Measurements from ENCODE around the gene SOSTDC1. TPM values are rescaled to one million over a fixed set of nuclear protein-coding genes. Genes with fewer than 3 reads are reported as not detected.

SOSTDC1 gene
- total RNA-seq, 2 experiments from 2014 or later = not detected

DNA sequence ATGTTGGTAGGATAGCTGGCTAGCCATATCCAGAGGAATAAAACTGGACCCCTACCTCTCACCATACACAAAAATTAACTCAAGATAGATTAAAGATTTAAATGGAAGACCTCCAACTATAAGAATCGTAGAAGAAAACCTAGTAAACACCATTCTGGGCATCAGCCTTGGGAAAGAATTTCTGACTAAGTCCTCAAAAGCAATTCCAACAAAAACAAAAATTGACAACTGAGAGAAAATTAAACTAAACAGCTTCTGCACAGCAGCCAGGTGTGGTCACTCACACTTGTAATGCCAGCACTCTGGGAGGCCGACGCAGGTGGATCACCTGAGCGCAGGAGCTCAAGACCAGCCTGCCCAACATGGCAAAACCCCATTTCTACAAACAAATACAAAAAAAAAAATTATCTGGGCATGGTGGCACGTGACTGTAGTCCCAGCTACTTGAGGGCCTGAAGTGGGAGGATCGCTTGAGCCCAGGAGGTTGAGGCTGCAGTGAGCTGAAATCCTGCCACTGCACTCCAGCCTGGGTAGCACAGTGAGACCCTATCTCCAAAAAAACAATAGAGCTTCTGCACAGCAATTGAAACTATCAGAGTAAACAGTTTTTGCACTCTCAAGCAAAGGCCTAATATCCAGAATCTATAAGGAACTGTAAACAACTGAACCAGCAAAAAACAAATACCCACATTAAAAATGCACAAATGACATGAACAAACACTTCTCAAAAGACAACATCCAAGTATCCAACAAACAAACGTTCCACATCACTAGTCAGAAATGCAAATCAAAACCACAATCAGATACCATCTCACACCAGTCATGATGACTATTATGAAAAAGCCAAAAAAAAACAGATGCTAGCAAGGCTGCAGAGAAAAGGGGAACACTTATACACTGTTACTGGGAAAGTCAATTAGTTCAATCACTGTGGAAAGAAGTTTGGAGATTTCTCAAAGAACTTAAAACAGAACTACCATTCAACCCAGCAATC, 49.0 kb downstream of the SOSTDC1 start:
- no peak overlapping the region for H3K27ac Mint-ChIP-seq
- H3K9me3 Mint-ChIP-seq (ENCODE audit: insufficient read depth) = peaks cover 4% of the 10 kb centered on the region
- no peak for DNase-seq
- POLR2A ChIA-PET = no interaction called here
- H3K36me3 Mint-ChIP-seq (ENCODE audit: low read depth) = peaks cover 10% of the 10 kb centered on the region
- H3K4me3 Mint-ChIP-seq = no peak overlapping the region
- peaks cover 18% of the 10 kb centered on the region for H3K4me1 Mint-ChIP-seq (ENCODE audit: low read depth)
- CTCF ChIA-PET = no interaction called here
- peaks cover 3% of the 10 kb centered on the region for H3K27me3 Mint-ChIP-seq (ENCODE audit: low read depth)
- no peak for ATAC-seq

DNA sequence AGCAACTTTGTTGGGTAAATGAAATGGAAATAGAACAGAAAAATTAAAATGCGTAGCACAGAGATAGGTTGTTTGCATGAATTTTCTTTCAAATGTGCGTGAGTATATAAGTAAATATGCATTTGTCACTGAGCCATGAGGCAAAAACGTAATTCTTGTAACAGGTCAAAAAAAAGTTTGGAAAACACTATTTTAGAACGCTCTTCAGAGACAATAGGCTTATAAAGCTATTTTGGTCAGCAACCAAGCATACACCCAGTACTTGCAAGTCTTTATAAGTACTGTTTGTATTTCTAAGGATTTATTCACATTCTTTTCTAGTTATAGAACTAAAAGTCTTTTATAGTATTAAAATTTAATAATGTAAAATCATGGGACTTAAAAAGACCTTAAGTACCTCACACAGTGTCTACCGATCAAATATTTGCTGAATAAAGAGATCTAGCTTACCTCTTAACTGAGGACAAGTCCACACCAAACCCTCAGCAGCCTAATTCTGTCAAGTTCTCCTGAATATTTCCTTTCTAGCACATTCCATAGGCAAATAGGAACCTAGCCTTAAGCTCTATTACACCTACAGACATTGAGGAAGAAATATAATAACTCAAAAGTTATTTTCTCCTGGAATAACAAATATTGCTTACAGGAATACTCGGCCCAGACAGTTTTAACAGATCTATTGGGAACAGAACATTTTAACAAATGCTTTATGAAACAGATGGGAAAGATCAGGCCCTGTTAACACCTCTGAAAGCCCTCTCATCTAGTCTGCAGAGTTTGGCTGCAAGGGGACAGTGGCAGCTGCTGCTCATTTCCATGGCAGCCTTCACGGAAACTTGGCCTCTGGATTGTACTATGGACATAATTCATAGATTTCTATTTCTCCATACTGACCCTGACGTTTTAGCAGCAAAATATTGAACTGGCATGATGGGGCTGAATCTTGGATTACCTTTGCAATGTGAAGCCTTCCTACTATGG, 53.0 kb downstream of the SOSTDC1 start:
- H3K27ac Mint-ChIP-seq = no peak overlapping the region
- no peak for ATAC-seq
- H3K4me3 Mint-ChIP-seq = no peak overlapping the region
- DNase-seq = no peak
- H3K4me1 Mint-ChIP-seq (ENCODE audit: low read depth) = peaks cover 3% of the 10 kb centered on the region
- H3K36me3 Mint-ChIP-seq (ENCODE audit: low read depth) = peaks cover 5% of the 10 kb centered on the region
- CTCF ChIA-PET = no interaction called here
- H3K27me3 Mint-ChIP-seq (ENCODE audit: low read depth) = peaks cover 3% of the 10 kb centered on the region
- H3K9me3 Mint-ChIP-seq (ENCODE audit: insufficient read depth) = no peaks in the 10 kb centered on the region
- POLR2A ChIA-PET = no interaction called here

Other genes with a start within 250 kb of the SOSTDC1 start
- under 1 TPM; 0.74 to 0.81 TPM for gene CRPPA, start 44.2 kb downstream of the SOSTDC1 start, total RNA-seq
- not detected for gene LRRC72, start 61.1 kb upstream of the SOSTDC1 start, total RNA-seq
- 10 to 100 TPM; 14.3 to 14.5 TPM for gene ANKMY2, start 180.0 kb upstream of the SOSTDC1 start, total RNA-seq
- gene BZW2, start 180.4 kb upstream of the SOSTDC1 start, total RNA-seq = 10 to 100 TPM; 59.7 to 62.3 TPM